ENCODE measurements around the gene ITIH5.

DNA sequence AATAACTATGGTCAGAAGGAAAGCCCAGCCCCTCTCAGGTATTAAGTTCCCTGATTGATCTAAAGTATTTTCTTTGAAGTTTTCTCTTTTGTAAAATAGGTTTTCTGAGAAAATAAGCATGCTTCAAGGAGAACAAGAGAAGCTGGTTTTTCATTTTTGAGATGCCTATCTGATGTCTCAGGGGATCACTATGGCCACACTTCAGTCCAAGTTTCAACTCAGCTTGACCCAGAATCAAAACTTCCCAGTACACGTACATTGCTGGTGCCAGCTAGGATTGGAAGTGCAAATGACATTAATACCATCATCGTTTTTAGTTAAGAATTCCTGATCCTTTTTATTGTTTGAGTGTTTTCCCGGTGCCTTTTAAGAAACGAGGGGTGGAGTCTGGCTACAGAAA is 7.2 kb downstream of the ITIH5 start:
- TF ChIP-seq EZH2 (IDR thresholded peaks at IDR 0.05) (no peak), POLR2AphosphoS5 (IDR thresholded peaks at IDR 0.05; ENCODE audit: borderline replicate concordance, low read depth, low read length) (no peak)
